ENCODE measurements around the gene HABP2. TPM values are rescaled to one million over a fixed set of nuclear protein-coding genes. Genes with fewer than 3 reads are reported as not detected.

Gene HABP2
- total RNA-seq, 1 experiment from 2014 or later: not detected

DNA sequence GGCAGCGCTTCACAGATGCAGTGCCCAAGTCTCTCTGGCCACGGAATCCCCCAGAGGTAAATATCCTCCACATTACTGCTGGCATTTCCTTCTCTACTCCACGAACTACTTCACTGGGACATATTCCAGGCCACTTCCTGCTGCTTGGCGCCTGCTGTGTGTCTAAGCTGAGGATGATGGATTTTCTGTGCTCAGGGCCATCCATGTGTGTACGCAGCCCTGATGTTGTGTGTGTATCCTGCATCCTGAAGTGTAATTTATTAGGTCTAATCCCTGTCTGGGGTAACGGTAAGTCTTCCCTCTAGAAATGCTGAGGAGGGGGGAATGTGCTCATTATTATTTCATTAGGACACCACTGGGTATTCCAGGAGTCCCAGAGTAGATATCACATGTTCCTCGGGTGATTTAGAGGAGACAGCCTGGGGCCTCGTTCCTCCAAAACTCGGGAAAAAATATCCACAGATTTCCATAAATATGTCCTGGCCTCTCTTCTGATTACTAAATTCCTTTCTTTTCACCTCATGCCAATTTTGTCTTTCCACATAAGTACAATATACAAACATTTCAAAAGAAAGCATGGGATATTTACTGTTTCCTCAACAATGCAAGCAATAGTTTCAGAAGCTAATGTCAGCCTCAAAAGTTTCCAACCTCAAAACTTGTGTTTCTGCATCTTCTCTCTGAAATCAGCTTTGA lies 25.5 kb upstream of the HABP2 start:
- DNase-seq (ENCODE audit: low spot score): peak; percentile 54

DNA sequence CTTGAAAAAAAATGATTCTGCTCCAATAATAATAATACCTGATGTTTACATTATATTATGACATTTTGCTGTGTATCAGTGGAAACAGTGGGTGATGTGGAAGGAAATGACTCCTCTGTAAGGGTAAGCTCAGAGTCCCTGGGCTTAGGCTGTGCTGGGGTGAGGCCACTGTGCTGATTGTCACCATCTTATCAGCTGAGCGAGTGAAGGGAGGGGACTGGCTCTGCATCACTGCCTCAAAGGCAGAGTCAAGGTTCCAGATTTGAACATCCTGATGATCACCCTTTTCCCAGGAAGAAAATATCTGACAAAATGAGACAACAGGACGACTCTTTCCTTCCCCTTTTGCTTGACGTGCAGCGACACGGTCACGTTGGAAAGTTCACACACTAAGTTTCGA lies 24.0 kb upstream of the HABP2 start:
- DNase-seq (ENCODE audit: low spot score): no peak

- no peak for DNase-seq (ENCODE audit: low spot score)
Measured at GRCh38 chr10:113529575-113529974, 23.3 kb upstream of the HABP2 start.

- DNase-seq (ENCODE audit: low spot score): no peak
Measured at GRCh38 chr10:113530476-113530875, 22.4 kb upstream of the HABP2 start.

- no peak for DNase-seq (ENCODE audit: low spot score)
Measured at GRCh38 chr10:113532724-113533123, 20.1 kb upstream of the HABP2 start.

DNA sequence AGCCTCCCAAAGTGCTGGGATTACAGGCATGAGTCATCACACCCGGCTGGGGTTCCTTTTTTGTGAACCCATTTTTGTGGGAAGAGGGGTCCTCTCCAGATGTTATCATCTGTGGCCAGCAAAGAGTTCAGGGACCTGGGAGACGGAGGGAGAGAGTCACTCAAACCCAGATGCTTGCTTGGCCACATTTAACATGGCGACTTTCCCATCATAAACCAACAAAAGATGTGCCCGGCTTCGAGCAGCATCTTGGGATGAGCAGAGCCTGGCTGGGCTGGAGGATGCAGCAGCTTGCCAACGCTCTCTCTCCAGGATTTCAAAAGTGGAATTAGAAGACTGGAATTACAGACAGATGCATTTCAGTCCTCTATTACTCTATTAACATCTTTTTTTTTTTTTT lies 19.1 kb upstream of the HABP2 start:
- no peak for DNase-seq (ENCODE audit: low spot score)

- no peak for DNase-seq (ENCODE audit: low spot score)
Measured at GRCh38 chr10:113534423-113534822, 18.4 kb upstream of the HABP2 start.

DNA sequence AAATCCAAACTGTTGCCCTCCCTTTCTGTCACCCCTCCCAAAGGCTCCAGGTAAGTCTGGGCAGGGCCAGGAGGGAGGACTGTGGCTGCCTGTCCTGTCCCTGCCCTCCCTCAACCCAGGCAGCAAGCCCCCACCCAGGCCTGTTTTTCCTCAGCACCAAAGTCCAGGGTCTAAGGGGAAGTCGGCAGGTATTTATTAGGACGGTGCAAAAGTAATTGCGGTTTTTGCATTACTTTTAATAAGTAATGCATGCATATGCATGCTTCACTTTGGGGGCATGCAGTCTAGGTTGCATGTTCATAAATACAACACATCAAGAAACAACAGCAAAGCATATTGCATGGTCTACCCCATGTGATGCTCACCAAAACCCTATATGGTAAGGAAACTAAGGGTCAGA lies 15.2 kb upstream of the HABP2 start:
- DNase-seq (ENCODE audit: low spot score): no peak

DNA sequence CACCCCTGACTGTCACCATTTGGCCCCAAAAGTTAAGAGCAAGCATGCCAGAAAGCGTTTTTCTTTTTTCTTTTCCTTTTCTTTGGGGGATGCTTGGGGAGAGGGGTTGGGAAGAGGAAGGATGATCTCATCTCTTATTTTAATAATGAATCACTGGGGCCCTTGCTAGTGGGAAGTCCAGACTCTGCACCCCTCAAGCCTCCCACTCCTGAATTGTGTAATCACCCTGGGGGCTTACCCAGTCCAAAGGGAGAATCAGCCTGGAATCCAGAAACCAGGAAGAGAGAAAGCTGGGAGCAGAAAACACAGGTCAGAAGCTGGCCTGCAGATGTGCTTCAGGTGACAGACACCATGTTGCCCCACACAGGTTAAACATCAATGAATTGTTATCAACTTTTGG lies 14.7 kb upstream of the HABP2 start:
- DNase-seq (ENCODE audit: low spot score): no peak

- DNase-seq (ENCODE audit: low spot score): peak; percentile 44
Measured at GRCh38 chr10:113539789-113540188, 13.1 kb upstream of the HABP2 start.

DNA sequence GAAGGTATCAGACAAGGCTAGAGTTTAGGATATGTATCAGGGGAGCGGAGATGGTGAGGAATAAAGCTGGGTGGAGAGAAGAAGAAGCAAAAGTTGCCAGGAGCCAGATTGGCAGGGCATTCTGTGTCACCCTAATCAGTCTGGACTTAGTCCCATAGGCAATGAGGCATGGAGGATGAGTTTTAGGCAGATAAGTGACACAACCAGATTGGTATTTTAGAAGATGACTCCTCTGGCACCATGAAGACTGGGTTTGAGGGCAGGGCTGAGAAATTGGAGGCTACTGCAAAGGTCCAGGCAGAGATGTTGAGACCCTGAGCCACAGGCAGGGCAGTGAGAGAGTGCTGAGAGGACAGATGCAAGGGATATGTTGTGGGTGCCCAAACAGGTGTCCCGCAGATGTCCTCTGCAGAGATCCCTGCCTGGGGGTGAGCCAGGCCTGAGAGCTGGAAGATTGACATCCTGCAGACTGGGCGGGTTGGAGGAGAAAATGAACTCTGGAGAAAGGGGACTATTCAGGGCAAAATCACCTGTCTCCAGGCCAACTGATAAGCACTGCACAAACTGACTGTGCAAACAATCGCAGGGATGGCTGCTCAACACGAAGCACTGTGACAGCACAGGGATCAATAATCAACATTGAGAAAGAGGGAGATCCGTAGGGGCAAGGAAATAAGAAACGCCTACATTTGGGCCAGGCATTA lies 11.9 kb upstream of the HABP2 start:
- no peak for DNase-seq (ENCODE audit: low spot score)

GRCh38 chr10:113541549-113541927 lies 11.3 kb upstream of the HABP2 start:
- DNase-seq (ENCODE audit: low spot score): no peak

DNA sequence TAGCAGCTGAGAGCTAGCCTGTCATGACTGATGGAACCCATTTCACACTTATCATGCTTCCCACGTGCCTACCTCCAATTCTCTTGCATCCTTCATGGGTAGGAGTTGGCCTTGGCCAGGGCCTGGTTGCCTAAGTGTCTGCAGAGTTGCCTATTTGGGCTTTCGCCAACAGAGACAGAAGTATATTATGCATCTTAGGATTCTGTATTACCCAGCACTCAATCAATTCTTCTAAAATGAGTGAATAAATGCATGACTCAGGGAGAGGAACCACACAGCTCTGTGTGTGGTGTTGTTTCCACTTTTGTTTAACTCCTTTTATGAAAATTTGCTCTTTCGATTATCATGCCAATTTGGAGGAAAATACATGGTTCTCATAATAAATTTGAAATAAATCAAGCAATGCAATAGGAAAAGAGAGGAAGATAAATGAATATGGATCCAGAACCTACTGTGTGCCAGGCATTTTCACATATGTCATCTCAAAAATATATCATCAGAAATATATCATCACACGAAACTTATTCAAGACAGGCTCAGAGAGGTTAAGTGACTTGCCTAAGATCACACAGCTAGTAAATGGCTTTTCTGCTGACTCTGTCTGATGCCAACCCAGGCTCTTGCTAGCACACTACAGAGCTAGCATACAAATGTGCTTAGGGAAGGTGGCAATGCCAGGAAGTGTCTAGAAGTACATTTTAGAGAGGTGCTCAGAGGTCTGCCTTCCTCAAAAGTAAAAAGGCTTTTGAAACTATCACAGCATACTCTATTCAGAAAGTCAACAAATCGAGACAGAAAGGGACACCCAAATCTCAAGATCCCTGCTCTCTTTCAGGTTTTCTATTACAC lies 9.5 kb upstream of the HABP2 start:
- no peak for DNase-seq (ENCODE audit: low spot score)

- no peak for DNase-seq (ENCODE audit: low spot score)
Measured at GRCh38 chr10:113544392-113544791, 8.5 kb upstream of the HABP2 start.

- no peak for DNase-seq (ENCODE audit: low spot score)
Measured at GRCh38 chr10:113547426-113547825, 5.4 kb upstream of the HABP2 start.

DNA sequence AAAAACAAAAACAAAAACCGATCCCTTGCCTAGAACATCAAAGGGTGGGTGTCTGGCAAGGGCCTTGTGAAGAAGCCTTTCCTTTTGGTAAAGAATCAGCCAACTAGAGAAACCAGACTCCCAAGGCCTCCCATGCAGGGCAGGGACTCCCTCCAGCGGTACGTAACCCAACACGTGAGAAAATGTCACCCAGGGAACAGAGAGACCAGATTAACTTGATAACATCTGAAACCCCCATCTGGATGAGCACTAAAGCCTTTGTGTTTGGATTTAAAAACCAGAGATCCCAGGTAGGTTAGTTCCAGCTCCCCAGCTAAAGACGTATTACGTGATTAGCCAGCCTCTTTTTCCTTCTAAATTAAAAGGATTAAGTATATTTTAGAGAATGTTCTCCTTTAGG lies 3.0 kb upstream of the HABP2 start:
- DNase-seq (ENCODE audit: low spot score): no peak

- DNase-seq (ENCODE audit: low spot score): peak; percentile 22
Measured at GRCh38 chr10:113550365-113550764, 2.5 kb upstream of the HABP2 start.

- DNase-seq (ENCODE audit: low spot score): no peak
Measured at GRCh38 chr10:113552014-113552413, 839 bp upstream of the HABP2 start.

DNA sequence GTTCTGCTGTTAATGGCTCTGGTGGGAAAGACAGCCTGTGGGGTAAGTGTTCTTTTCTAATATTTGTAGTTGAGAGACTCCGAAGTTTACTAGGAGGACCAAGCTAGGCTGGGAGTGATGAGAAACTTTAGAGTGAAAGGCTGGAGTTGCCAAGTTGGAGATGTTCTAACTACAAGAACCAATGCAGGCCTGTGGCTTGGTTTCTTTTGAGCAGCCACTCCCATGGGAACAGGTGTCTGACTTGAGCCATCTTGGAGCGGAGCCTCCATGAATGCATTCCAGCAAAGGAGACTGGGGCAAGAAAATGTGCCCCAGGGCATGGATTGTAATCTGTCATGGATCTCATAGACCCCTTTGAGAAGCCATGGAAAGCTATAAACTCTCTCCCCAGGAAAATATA lies 296 bp downstream of the HABP2 start:
- no peak for DNase-seq (ENCODE audit: low spot score)

DNA sequence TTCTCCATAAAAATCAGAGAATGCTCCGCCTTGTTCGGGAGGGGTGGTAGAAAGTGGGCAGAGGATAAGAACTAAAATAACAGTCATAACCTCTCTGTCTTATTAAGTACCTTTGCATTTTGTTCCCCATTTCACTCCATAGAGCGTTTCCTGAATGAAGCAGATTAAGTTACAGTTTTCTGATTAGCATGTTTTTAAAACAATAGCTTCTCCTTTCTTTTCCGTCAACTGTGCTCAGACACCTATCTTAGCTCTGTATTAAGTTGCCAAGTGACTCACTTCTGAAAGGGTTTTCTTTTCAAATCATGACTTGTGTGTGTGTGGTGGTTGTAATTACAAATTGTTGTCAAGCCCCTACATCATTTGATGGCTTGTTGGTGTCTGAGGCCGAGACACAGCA lies 1.4 kb downstream of the HABP2 start:
- no peak for DNase-seq (ENCODE audit: low spot score)

- DNase-seq (ENCODE audit: low spot score): no peak
Measured at GRCh38 chr10:113555245-113555644, 2.4 kb downstream of the HABP2 start.

GRCh38 chr10:113555751-113556150 lies 2.9 kb downstream of the HABP2 start:
- no peak for DNase-seq (ENCODE audit: low spot score)

- no peak for DNase-seq (ENCODE audit: low spot score)
Measured at GRCh38 chr10:113557424-113557862, 4.6 kb downstream of the HABP2 start.
